Suprapubic skin (tissue), 4 donors: ENCODE results near the gene NDUFAF5.

Source experiments
- EP300 ChIP-seq: sonication (generic); formaldehyde crosslinking; IDR thresholded peaks from one replicate; pipeline ENCODE4 v1.6.1; 2017; ENCODE audit warnings: antibody characterized with exemption
- POLR2A ChIP-seq, 2 donors: fragments of 450-650 bp; IDR thresholded peaks; one replicate each; pipeline ENCODE4 v1.6.1; 2017; ENCODE audit warnings: antibody characterized with exemption in 2 of 2, mild to moderate bottlenecking in 2 of 2, moderate library complexity in 2 of 2
- POLR2AphosphoS5 ChIP-seq, 3 donors: sonication (generic); formaldehyde crosslinking; IDR thresholded peaks; one replicate each; pipeline ENCODE4 v1.6.1; 2017; ENCODE audit warnings: antibody characterized with exemption in 3 of 3
- TF ChIP-seq, protein P1 (sequence below), 2 donors: fragments of 200-600 bp in 1 of 2; fragments of 450-650 bp in 1 of 2; sonication (generic) in 1 of 2; IDR thresholded peaks; one replicate each; pipeline ENCODE4 v1.5.1; 2016 to 2019; ENCODE audit warnings: antibody characterized with exemption in 2 of 2, mild to moderate bottlenecking in 1 of 2, moderate library complexity in 1 of 2

- TF ChIP-seq POLR2A (IDR thresholded peaks at IDR 0.05) (no peak), EP300 (no peak), POLR2AphosphoS5 (IDR thresholded peaks at IDR 0.05) (no peak)
- TF ChIP-seq, protein P1, sequence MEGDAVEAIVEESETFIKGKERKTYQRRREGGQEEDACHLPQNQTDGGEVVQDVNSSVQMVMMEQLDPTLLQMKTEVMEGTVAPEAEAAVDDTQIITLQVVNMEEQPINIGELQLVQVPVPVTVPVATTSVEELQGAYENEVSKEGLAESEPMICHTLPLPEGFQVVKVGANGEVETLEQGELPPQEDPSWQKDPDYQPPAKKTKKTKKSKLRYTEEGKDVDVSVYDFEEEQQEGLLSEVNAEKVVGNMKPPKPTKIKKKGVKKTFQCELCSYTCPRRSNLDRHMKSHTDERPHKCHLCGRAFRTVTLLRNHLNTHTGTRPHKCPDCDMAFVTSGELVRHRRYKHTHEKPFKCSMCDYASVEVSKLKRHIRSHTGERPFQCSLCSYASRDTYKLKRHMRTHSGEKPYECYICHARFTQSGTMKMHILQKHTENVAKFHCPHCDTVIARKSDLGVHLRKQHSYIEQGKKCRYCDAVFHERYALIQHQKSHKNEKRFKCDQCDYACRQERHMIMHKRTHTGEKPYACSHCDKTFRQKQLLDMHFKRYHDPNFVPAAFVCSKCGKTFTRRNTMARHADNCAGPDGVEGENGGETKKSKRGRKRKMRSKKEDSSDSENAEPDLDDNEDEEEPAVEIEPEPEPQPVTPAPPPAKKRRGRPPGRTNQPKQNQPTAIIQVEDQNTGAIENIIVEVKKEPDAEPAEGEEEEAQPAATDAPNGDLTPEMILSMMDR (IDR thresholded peaks at IDR 0.05): no peak
These were observed 28.3 kb upstream of the NDUFAF5 start for GRCh38 chr20:13756551-13756950.
